Esophagus (tissue), 2 donors: ENCODE data around the gene SMYD3. TPM values are rescaled to one million over a fixed set of nuclear protein-coding genes. Genes with fewer than 3 reads are reported as not detected.

ENCODE experiments used
- H3K27ac ChIP-seq, 2 donors: one replicate each; pipeline ENCODE4 v1.5.1; 2013; ENCODE audit warnings: low read depth in 2 of 2, mild to moderate bottlenecking in 2 of 2, inconsistent platforms in 1 of 2, low read length in 1 of 2, moderate library complexity in 1 of 2
- H3K27me3 ChIP-seq, 2 donors: one replicate each; pipeline ENCODE4 v1.6.1; 2013; ENCODE audit warnings: low read length in 2 of 2, control low read depth in 1 of 2, mild to moderate bottlenecking in 1 of 2; ENCODE audit not compliant: insufficient read depth in 2 of 2, control insufficient read depth in 1 of 2
- H3K36me3 ChIP-seq, 2 donors: one replicate each; pipeline ENCODE4 v1.6.1; 2013; ENCODE audit warnings: low read length in 1 of 2; ENCODE audit not compliant: control insufficient read depth in 2 of 2, insufficient read depth in 2 of 2
- H3K4me1 ChIP-seq, 2 donors: one replicate each; pipeline ENCODE4 v1.6.1; 2013; ENCODE audit warnings: low read length in 1 of 2; ENCODE audit not compliant: control insufficient read depth in 2 of 2, insufficient read depth in 2 of 2
- H3K4me3 ChIP-seq, 2 donors: one replicate each; pipeline ENCODE4 v1.5.1; 2013; ENCODE audit warnings: low read length in 2 of 2, mild to moderate bottlenecking in 2 of 2, low read depth in 1 of 2, moderate library complexity in 1 of 2
- H3K9me3 ChIP-seq, 2 donors: one replicate each; pipeline ENCODE4 v1.6.1; 2013; ENCODE audit warnings: mild to moderate bottlenecking in 2 of 2, low read depth in 1 of 2, low read length in 1 of 2, moderate library complexity in 1 of 2; ENCODE audit not compliant: control insufficient read depth in 2 of 2, insufficient read depth in 1 of 2
- WGBS, 2 donors: extraction: QIAGEN DNeasy Blood & Tissue Kit; methylation state at CpG; one replicate each; pipeline ENCODE4 v1.1.7; 2013; 5-methylcytosine and 5-hydroxymethylcytosine counted together
- polyA plus RNA-seq, 2 donors: library from polyadenylated mRNA; stranded (reverse); fragments of 200-250 nt; gene quantifications; one replicate each; pipeline ENCODE4 v1.2.3, GENCODE V29; 2013
- donor health status: healthy with polysubstance abuse.
- donor health status: Bipolar disorder and iron deficiency.

The SMYD3 gene
- polyA plus RNA-seq, 2 donors: 5.0 to 5.7 TPM

- Histone ChIP-seq H3K36me3 (no peaks in the 10 kb centered on the region), H3K27ac (no peak overlapping the region), H3K27me3 (no peaks in the 10 kb centered on the region), H3K4me3 (no peak overlapping the region), H3K9me3 (no peaks in the 10 kb centered on the region), H3K4me1 (no peaks in the 10 kb centered on the region)
- WGBS, 2 donors: 94 to 97% methylated on average over 1 of the region's 1 CpG
Measured at GRCh38 chr1:246213947-246214346, 293.1 kb downstream of the SMYD3 start.

DNA sequence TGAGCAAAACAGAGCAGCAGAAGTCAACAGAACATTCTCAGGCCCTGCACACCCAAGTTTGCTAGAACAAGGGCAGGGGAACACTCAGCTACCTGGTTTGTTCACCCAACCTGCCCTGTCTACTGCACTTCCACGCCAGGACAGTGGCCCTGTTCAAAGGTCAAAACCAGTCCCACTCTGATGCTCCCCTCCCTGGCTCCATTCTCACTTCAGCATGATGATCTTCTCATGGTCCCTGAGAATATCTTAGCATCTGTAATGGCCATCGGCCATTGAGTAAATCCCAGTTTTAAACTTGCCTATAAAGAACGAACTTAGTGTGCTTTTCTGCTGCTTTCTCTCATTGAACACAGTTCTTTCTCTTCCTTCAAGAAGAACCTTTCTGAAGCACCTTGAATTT, 293.6 kb downstream of the SMYD3 start:
- Histone ChIP-seq H3K4me3 (no peak overlapping the region), H3K4me1 (no peaks in the 10 kb centered on the region), H3K9me3 (no peaks in the 10 kb centered on the region), H3K27me3 (no peaks in the 10 kb centered on the region), H3K36me3 (no peaks in the 10 kb centered on the region), H3K27ac (no peak overlapping the region)
- WGBS, 2 donors: 87 to 96% methylated on average over 3 of the region's 3 CpGs

GRCh38 chr1:246213036-246213435, 294.0 kb downstream of the SMYD3 start:
- H3K4me1 ChIP-seq: no peaks in the 10 kb centered on the region
- no peak overlapping the region for H3K4me3 ChIP-seq
- no peaks in the 10 kb centered on the region for H3K27me3 ChIP-seq
- H3K27ac ChIP-seq: no peak overlapping the region
- no peaks in the 10 kb centered on the region for H3K9me3 ChIP-seq
- H3K36me3 ChIP-seq: no peaks in the 10 kb centered on the region
- WGBS, 2 donors: 84 to 90% methylated on average over 3 of the region's 3 CpGs

DNA sequence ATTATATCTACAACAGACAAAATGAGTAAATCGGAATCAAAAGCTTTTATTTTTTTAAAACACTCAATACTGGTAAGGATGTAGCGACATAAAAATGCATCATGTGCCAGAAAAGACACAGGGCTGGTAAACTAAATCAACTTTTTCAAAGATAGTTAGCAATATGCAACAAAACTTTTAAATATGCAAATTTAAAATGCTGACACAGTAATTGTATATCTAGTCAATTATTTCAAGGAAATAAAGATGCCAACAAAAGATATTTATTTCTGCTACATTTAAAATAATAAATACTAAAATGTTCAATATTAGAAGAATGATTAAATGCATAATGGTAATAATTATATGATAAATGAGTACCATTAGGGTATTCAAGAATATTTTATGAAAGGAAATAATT, 295.1 kb downstream of the SMYD3 start:
- H3K4me3 ChIP-seq: no peak overlapping the region
- WGBS, 2 donors: 96 to 97% methylated on average over 2 of the region's 2 CpGs
- no peaks in the 10 kb centered on the region for H3K27me3 ChIP-seq
- no peak overlapping the region for H3K27ac ChIP-seq
- H3K36me3 ChIP-seq: no peaks in the 10 kb centered on the region
- no peaks in the 10 kb centered on the region for H3K9me3 ChIP-seq
- no peaks in the 10 kb centered on the region for H3K4me1 ChIP-seq

GRCh38 chr1:246210756-246211155, 296.3 kb downstream of the SMYD3 start:
- H3K27me3 ChIP-seq: no peaks in the 10 kb centered on the region
- H3K9me3 ChIP-seq: no peaks in the 10 kb centered on the region
- no peak overlapping the region for H3K4me3 ChIP-seq
- no peak overlapping the region for H3K27ac ChIP-seq
- WGBS, 2 donors: 84 to 87% methylated on average over 10 of the region's 10 CpGs
- no peaks in the 10 kb centered on the region for H3K36me3 ChIP-seq
- H3K4me1 ChIP-seq: no peaks in the 10 kb centered on the region

- Histone ChIP-seq H3K27ac (no peak overlapping the region), H3K27me3 (no peaks in the 10 kb centered on the region), H3K4me3 (no peak overlapping the region), H3K36me3 (no peaks in the 10 kb centered on the region), H3K4me1 (peaks cover 0 to 2% of the 10 kb centered on the region in 2 donors), H3K9me3 (no peaks in the 10 kb centered on the region)
- 94% methylated on average over 2 of the region's 2 CpGs for WGBS, 2 donors
Measured at GRCh38 chr1:246208105-246208504, 299.0 kb downstream of the SMYD3 start.

GRCh38 chr1:246203180-246203579, 303.9 kb downstream of the SMYD3 start:
- no peak overlapping the region for H3K4me3 ChIP-seq
- H3K27me3 ChIP-seq: no peaks in the 10 kb centered on the region
- no peak overlapping the region for H3K27ac ChIP-seq
- no peaks in the 10 kb centered on the region for H3K9me3 ChIP-seq
- WGBS, 2 donors: 97 to 98% methylated on average over 6 of the region's 6 CpGs
- peaks cover 0 to 2% of the 10 kb centered on the region in 2 donors for H3K4me1 ChIP-seq
- H3K36me3 ChIP-seq: no peaks in the 10 kb centered on the region

- Histone ChIP-seq H3K27me3 (no peaks in the 10 kb centered on the region), H3K27ac (no peak overlapping the region), H3K9me3 (no peaks in the 10 kb centered on the region), H3K36me3 (no peaks in the 10 kb centered on the region), H3K4me3 (no peak overlapping the region), H3K4me1 (peaks cover 0 to 2% of the 10 kb centered on the region in 2 donors)
- WGBS, 2 donors: 94% methylated on average over 4 of the region's 4 CpGs
Measured at GRCh38 chr1:246200738-246201137, 306.3 kb downstream of the SMYD3 start.

DNA sequence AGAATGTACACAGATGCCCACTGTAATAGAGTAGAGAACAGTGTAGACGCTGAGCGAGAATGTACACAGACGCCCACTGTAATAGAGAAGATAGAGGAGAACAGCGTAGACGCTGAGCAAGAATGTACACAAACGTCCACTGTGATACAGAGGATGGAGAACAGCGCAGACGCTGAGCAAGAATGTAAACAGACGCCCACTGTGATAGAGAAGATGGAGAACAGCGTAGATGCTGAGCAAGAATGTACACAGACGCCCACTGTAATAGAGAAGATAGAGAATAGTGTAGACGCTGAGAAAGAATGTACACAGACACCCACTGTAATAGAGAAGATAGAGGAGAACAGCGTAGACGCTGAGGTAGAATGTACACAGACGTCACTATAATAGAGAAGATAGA, 306.9 kb downstream of the SMYD3 start:
- Histone ChIP-seq H3K27ac (no peak overlapping the region), H3K9me3 (no peaks in the 10 kb centered on the region), H3K27me3 (no peaks in the 10 kb centered on the region), H3K4me3 (no peak overlapping the region), H3K36me3 (no peaks in the 10 kb centered on the region), H3K4me1 (peaks cover 0 to 2% of the 10 kb centered on the region in 2 donors)
- 89 to 90% methylated on average over 15 of the region's 15 CpGs for WGBS, 2 donors

DNA sequence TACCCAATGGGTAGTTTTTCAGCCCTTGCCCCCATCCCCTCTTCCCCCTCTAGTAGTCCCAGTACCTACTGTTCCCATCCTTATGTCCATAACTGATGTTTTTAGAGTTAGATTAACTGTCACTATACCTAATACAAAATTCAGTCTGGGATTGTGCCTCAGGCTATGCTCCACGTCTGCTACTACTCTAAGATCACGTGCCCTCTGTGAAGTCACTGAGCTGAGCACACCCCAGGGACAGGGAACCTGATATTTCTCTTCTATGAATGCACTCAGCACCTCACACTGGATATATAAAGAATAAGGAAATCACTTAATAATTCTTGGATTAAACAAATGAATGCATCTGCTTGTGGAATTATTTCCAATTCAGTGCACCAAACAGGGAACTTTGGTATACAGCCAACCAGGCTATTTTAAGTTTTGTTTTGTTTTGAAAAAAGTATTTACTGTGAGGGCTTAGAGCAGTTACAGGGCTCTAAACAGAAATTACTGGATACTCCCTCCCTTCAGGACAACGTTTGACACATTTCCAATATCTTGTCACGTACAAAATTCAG, 307.9 kb downstream of the SMYD3 start:
- 61% methylated on average over 4 of the region's 4 CpGs for WGBS, 2 donors
- Histone ChIP-seq H3K4me3 (no peak overlapping the region), H3K9me3 (no peaks in the 10 kb centered on the region), H3K36me3 (no peaks in the 10 kb centered on the region), H3K27ac (no peak overlapping the region), H3K27me3 (no peaks in the 10 kb centered on the region), H3K4me1 (peaks cover 0 to 2% of the 10 kb centered on the region in 2 donors)
